ENCODE data around the gene MCM7.

Gene MCM7

GRCh38 chr7:100048680-100049079, 52.5 kb downstream of the MCM7 start:
- no peak for DNase-seq (ENCODE audit: low read depth in 2 of 2)
- no peak for TF ChIP-seq CTCF (IDR thresholded peaks at IDR 0.05; ENCODE audit: low read depth, low read length)
- no peak overlapping the region for H3K4me3 ChIP-seq (replicated peaks in 1 of 2; ENCODE audit: low read depth in 2 of 2, low read length in 2 of 2)

GRCh38 chr7:100044718-100045117, 56.5 kb downstream of the MCM7 start:
- H3K4me3 ChIP-seq (replicated peaks in 1 of 2; ENCODE audit: low read depth in 2 of 2, low read length in 2 of 2), result no peak overlapping the region
- TF ChIP-seq CTCF (IDR thresholded peaks at IDR 0.05; ENCODE audit: low read depth, low read length), result no peak
- no peak for DNase-seq (ENCODE audit: low read depth in 2 of 2)

All from cardiac fibroblast (primary cell).